Superior temporal gyrus (tissue), 1 donor: ENCODE results near the gene KRTAP6-2.

Experiments used
- DNase-seq: peaks from one replicate; pipeline ENCODE4 v3.0.0-alpha.2; 2016; ENCODE audit errors: extremely low spot score

Gene KRTAP6-2

GRCh38 chr21:30598802-30599201, at the start of gene KRTAP6-2:
KRTAP6-2 (minus strand) TSS chr21:30598902; CDS start chr21:30598874, 28 bp downstream.
- DNase-seq: no peak

GRCh38 chr21:30646904-30647414, 48.3 kb upstream of the KRTAP6-2 start:
- DNase-seq: no peak

- no peak for DNase-seq
Measured at GRCh38 chr21:30642564-30642963, 43.9 kb upstream of the KRTAP6-2 start, which contains the start of gene KRTAP20-3. KRTAP20-3 (plus strand) TSS chr21:30642864.

GRCh38 chr21:30638686-30639085, 40.0 kb upstream of the KRTAP6-2 start:
- DNase-seq: no peak

GRCh38 chr21:30634906-30635305, 36.2 kb upstream of the KRTAP6-2 start, which contains the start of gene KRTAP20-2:
KRTAP20-2 (plus strand) TSS chr21:30635206; CDS start chr21:30635264, 58 bp downstream.
- no peak for DNase-seq

- DNase-seq: no peak
Measured at GRCh38 chr21:30629200-30629599, 30.5 kb upstream of the KRTAP6-2 start.

- no peak for DNase-seq
Measured at GRCh38 chr21:30628109-30628508, 29.4 kb upstream of the KRTAP6-2 start.

GRCh38 chr21:30625449-30626165, 26.9 kb upstream of the KRTAP6-2 start:
- no peak for DNase-seq

- no peak for DNase-seq
Measured at GRCh38 chr21:30623362-30623761, 24.7 kb upstream of the KRTAP6-2 start.

GRCh38 chr21:30620522-30620921, 21.8 kb upstream of the KRTAP6-2 start, which contains the start of gene KRTAP20-4:
KRTAP20-4 (plus strand) TSS chr21:30620627.
- DNase-seq: no peak

- DNase-seq: no peak
Measured at GRCh38 chr21:30620080-30620479, 21.4 kb upstream of the KRTAP6-2 start.

- no peak for DNase-seq
Measured at GRCh38 chr21:30616125-30616524, 17.4 kb upstream of the KRTAP6-2 start, which contains the start of gene KRTAP20-1. KRTAP20-1 (plus strand) TSS chr21:30616425; CDS start chr21:30616455, 30 bp downstream.

- DNase-seq: no peak
Measured at GRCh38 chr21:30615199-30615598, 16.5 kb upstream of the KRTAP6-2 start.

- no peak for DNase-seq
Measured at GRCh38 chr21:30613836-30614235, 15.1 kb upstream of the KRTAP6-2 start, which contains the start of gene KRTAP6-1. KRTAP6-1 (minus strand) TSS chr21:30613930; CDS start chr21:30613904, 26 bp downstream.

GRCh38 chr21:30612132-30612531, 13.4 kb upstream of the KRTAP6-2 start:
- DNase-seq: no peak

- DNase-seq: no peak
Measured at GRCh38 chr21:30605968-30606367, 7.3 kb upstream of the KRTAP6-2 start.

GRCh38 chr21:30600787-30601186, 2.1 kb upstream of the KRTAP6-2 start, which contains the start of gene KRTAP22-1:
KRTAP22-1 (plus strand) TSS chr21:30601087.
- DNase-seq: no peak

GRCh38 chr21:30592140-30592539, 6.6 kb downstream of the KRTAP6-2 start, which contains the start of gene KRTAP6-3:
KRTAP6-3 (plus strand) TSS chr21:30592440; CDS start chr21:30592446, 6 bp downstream.
- no peak for DNase-seq

GRCh38 chr21:30590297-30590696, 8.4 kb downstream of the KRTAP6-2 start, which contains the start of gene KRTAP22-2:
KRTAP22-2 (minus strand) TSS chr21:30590397.
- no peak for DNase-seq

GRCh38 chr21:30582870-30583269, 15.8 kb downstream of the KRTAP6-2 start:
- no peak for DNase-seq

- DNase-seq: no peak
Measured at GRCh38 chr21:30580132-30580531, 18.6 kb downstream of the KRTAP6-2 start.

- no peak for DNase-seq
Measured at GRCh38 chr21:30579346-30579745, 19.4 kb downstream of the KRTAP6-2 start.

GRCh38 chr21:30577766-30578165, 20.9 kb downstream of the KRTAP6-2 start:
- DNase-seq: no peak
